ENCODE results near the gene CYP3A5.
A peak's percentile ranks its signal among the peaks of the same experiment; 100 is the strongest.
"Not testable (repeated sequence)": the region's sequence is repeated elsewhere in the genome, so short reads cannot be mapped to it uniquely, and the experiment has no call there.

Gene CYP3A5

GRCh38 chr7:99679400-99680191 lies at the start of gene CYP3A5:
Gene CYP3A5, minus strand, starts transcription at chr7:99679996. Its CDS starts 100 bp downstream, at chr7:99679896.
- DNase-seq: peak; percentile 81
- in situ Hi-C loops (cut with HindIII; ENCODE audit: low pct_ligation_motif_present, low pct_unique_long_range_greater_than_20kb, low sequenced_read_pairs): no loop called here

GRCh38 chr7:99728615-99729014 lies 48.8 kb upstream of the CYP3A5 start:
- in situ Hi-C loops (cut with HindIII; ENCODE audit: low pct_ligation_motif_present, low pct_unique_long_range_greater_than_20kb, low sequenced_read_pairs): no loop called here
- no peak for DNase-seq

GRCh38 chr7:99723201-99723600 lies 43.4 kb upstream of the CYP3A5 start:
- DNase-seq; in situ Hi-C loops (cut with HindIII; ENCODE audit: low pct_ligation_motif_present, low pct_unique_long_range_greater_than_20kb, low sequenced_read_pairs): not testable (repeated sequence)

- no peak for DNase-seq
- in situ Hi-C loops (cut with HindIII; ENCODE audit: low pct_ligation_motif_present, low pct_unique_long_range_greater_than_20kb, low sequenced_read_pairs): no loop called here
Observed at GRCh38 chr7:99720800-99721595, 41.2 kb upstream of the CYP3A5 start.

GRCh38 chr7:99719996-99720769 lies 40.4 kb upstream of the CYP3A5 start:
- in situ Hi-C loops (cut with HindIII; ENCODE audit: low pct_ligation_motif_present, low pct_unique_long_range_greater_than_20kb, low sequenced_read_pairs): no loop called here
- no peak for DNase-seq

GRCh38 chr7:99713995-99714570 lies 34.3 kb upstream of the CYP3A5 start:
- in situ Hi-C loops (cut with HindIII; ENCODE audit: low pct_ligation_motif_present, low pct_unique_long_range_greater_than_20kb, low sequenced_read_pairs): no loop called here

GRCh38 chr7:99709838-99710578 lies 30.2 kb upstream of the CYP3A5 start:
- in situ Hi-C loops (cut with HindIII; ENCODE audit: low pct_ligation_motif_present, low pct_unique_long_range_greater_than_20kb, low sequenced_read_pairs): no loop called here
- no peak for DNase-seq

More at GRCh38 chr7:99713995-99714570, 34.3 kb upstream of the CYP3A5 start:
- DNase-seq: no peak

GRCh38 chr7:99709260-99709659 lies 29.5 kb upstream of the CYP3A5 start:
- no peak for DNase-seq
- in situ Hi-C loops (cut with HindIII; ENCODE audit: low pct_ligation_motif_present, low pct_unique_long_range_greater_than_20kb, low sequenced_read_pairs): no loop called here

GRCh38 chr7:99707096-99707495 lies 27.3 kb upstream of the CYP3A5 start:
- in situ Hi-C loops (cut with HindIII; ENCODE audit: low pct_ligation_motif_present, low pct_unique_long_range_greater_than_20kb, low sequenced_read_pairs): no loop called here
- DNase-seq: no peak

GRCh38 chr7:99699946-99700345 lies 20.1 kb upstream of the CYP3A5 start:
- in situ Hi-C loops (cut with HindIII; ENCODE audit: low pct_ligation_motif_present, low pct_unique_long_range_greater_than_20kb, low sequenced_read_pairs): no loop called here
- no peak for DNase-seq

GRCh38 chr7:99698867-99699730 lies 19.3 kb upstream of the CYP3A5 start:
- DNase-seq: peak; percentile 65
- in situ Hi-C loops (cut with HindIII; ENCODE audit: low pct_ligation_motif_present, low pct_unique_long_range_greater_than_20kb, low sequenced_read_pairs): not testable (repeated sequence)

- in situ Hi-C loops (cut with HindIII; ENCODE audit: low pct_ligation_motif_present, low pct_unique_long_range_greater_than_20kb, low sequenced_read_pairs): no loop called here
- no peak for DNase-seq
Observed at GRCh38 chr7:99694912-99695304, 15.1 kb upstream of the CYP3A5 start.

- in situ Hi-C loops (cut with HindIII; ENCODE audit: low pct_ligation_motif_present, low pct_unique_long_range_greater_than_20kb, low sequenced_read_pairs): no loop called here
- no peak for DNase-seq
Observed at GRCh38 chr7:99694201-99694911, 14.6 kb upstream of the CYP3A5 start.

- in situ Hi-C loops (cut with HindIII; ENCODE audit: low pct_ligation_motif_present, low pct_unique_long_range_greater_than_20kb, low sequenced_read_pairs): no loop called here
- no peak for DNase-seq
Observed at GRCh38 chr7:99693427-99694200, 13.8 kb upstream of the CYP3A5 start.

- no peak for DNase-seq
- in situ Hi-C loops (cut with HindIII; ENCODE audit: low pct_ligation_motif_present, low pct_unique_long_range_greater_than_20kb, low sequenced_read_pairs): no loop called here
Observed at GRCh38 chr7:99693100-99693426, 13.3 kb upstream of the CYP3A5 start.

GRCh38 chr7:99692563-99692962 lies 12.8 kb upstream of the CYP3A5 start:
- not testable (repeated sequence) for DNase-seq

More at GRCh38 chr7:99692563-99692962, 12.8 kb upstream of the CYP3A5 start:
- in situ Hi-C loops (cut with HindIII; ENCODE audit: low pct_ligation_motif_present, low pct_unique_long_range_greater_than_20kb, low sequenced_read_pairs): not testable (repeated sequence)

Data from ACHN (cell line).